Activated naive CD4-positive, alpha-beta T cell treated with anti-CD3 and anti-CD28 coated beads for 36 hours (primary cell): ENCODE results near the gene SLC2A8. TPM values are rescaled to one million over a fixed set of nuclear protein-coding genes. Genes with fewer than 3 reads are reported as not detected.
A peak's percentile ranks its signal among the peaks of the same experiment; 100 is the strongest.

ENCODE experiments used
- CTCF ChIA-PET: fragments of 350-600 bp; sonication (Branson Sonifier 250); formaldehyde crosslinking; loops from one replicate; lab custom pipeline; 2021; ENCODE audit warnings: antibody characterized with exemption; lab: Charles Lee
- DNase-seq: peaks from one replicate; pipeline ENCODE4 v3.0.0-alpha.2; 2020
- H3K27ac Mint-ChIP-seq: one replicate; pipeline ENCODE4 v1.8.0; 2021; ENCODE audit warnings: mild to moderate bottlenecking, mixed read lengths
- H3K27me3 Mint-ChIP-seq: one replicate; pipeline ENCODE4 v1.8.0; 2021; ENCODE audit warnings: low read depth, mixed read lengths
- H3K36me3 Mint-ChIP-seq: one replicate; pipeline ENCODE4 v1.8.0; 2021; ENCODE audit warnings: low read depth, mixed read lengths
- H3K4me1 Mint-ChIP-seq: one replicate; pipeline ENCODE4 v1.8.0; 2021; ENCODE audit warnings: low read depth, mixed read lengths
- H3K4me3 Mint-ChIP-seq: one replicate; pipeline ENCODE4 v1.8.0; 2021; ENCODE audit warnings: mild to moderate bottlenecking, moderate library complexity, mixed read lengths
- H3K9me3 Mint-ChIP-seq: one replicate; pipeline ENCODE4 v1.8.0; 2021; ENCODE audit warnings: mixed read lengths
- intact Hi-C: fragments of 100-400 bp; cut with micrococcal nuclease; formaldehyde crosslinking; loops from one replicate; pipeline ENCODE4 v1.15.1; 2023
- total RNA-seq, 2 experiments: library from RNA; stranded (reverse); gene quantifications; one replicate each; pipeline ENCODE4 v1.2.3, GENCODE V29; 2021

SLC2A8 gene
- total RNA-seq, 2 experiments from 2014 or later = 3.4 TPM

- intact Hi-C loops = loop anchor here (5.0 kb wide), 1 partner anchor 664 kb away; no protein-coding TSS in a partner anchor
- peaks cover 33% of the 10 kb centered on the region for H3K4me1 Mint-ChIP-seq
- H3K36me3 Mint-ChIP-seq = no peaks in the 10 kb centered on the region
- CTCF ChIA-PET = no interaction called here
- peaks cover 67% of the 10 kb centered on the region for H3K27me3 Mint-ChIP-seq
- H3K4me3 Mint-ChIP-seq = no peak overlapping the region
- no peak overlapping the region for H3K27ac Mint-ChIP-seq
- DNase-seq = no peak
- no peaks in the 10 kb centered on the region for H3K9me3 Mint-ChIP-seq
Observed at GRCh38 chr9:127386249-127386648, 10.7 kb upstream of the SLC2A8 start.

- intact Hi-C loops = loop anchor here (5.0 kb wide), 1 partner anchor 665 kb away; no protein-coding TSS in a partner anchor
- CTCF ChIA-PET = no interaction called here
- Mint-ChIP-seq H3K9me3 (no peaks in the 10 kb centered on the region), H3K4me3 (no peak overlapping the region), H3K27ac (no peak overlapping the region), H3K27me3 (peaks cover 67% of the 10 kb centered on the region), H3K36me3 (no peaks in the 10 kb centered on the region), H3K4me1 (peaks cover 33% of the 10 kb centered on the region)
- no peak for DNase-seq
Observed at GRCh38 chr9:127386981-127387380, 10.0 kb upstream of the SLC2A8 start.

- Mint-ChIP-seq H3K4me3 (peak overlapping the region; percentile 31), H3K27me3 (peaks cover 73% of the 10 kb centered on the region), H3K27ac (peak overlapping the region; percentile 84), H3K4me1 (peaks cover 33% of the 10 kb centered on the region), H3K9me3 (no peaks in the 10 kb centered on the region), H3K36me3 (no peaks in the 10 kb centered on the region)
- DNase-seq = peak; percentile 97
- CTCF ChIA-PET = interaction anchor here (0.9 to 1.1 kb wide), 4 partner anchors 9 to 173 kb away, joined by 3 to 6 read pairs (median 4); partner anchors contain the start of genes SLC2A8 and ZNF79
- intact Hi-C loops = loop anchor here (1.0 to 5.0 kb wide), 8 partner anchors 8 to 666 kb away; partner anchors contain the start of genes LRSAM1 and RPL12
Observed at GRCh38 chr9:127388037-127388855, 8.7 kb upstream of the SLC2A8 start.

GRCh38 chr9:127388856-127389238, 8.1 kb upstream of the SLC2A8 start:
- no peaks in the 10 kb centered on the region for H3K36me3 Mint-ChIP-seq
- DNase-seq = no peak
- intact Hi-C loops = loop anchor here (1.0 to 5.0 kb wide), 8 partner anchors 7 to 667 kb away; partner anchors contain the start of genes LRSAM1 and RPL12
- H3K27me3 Mint-ChIP-seq = peaks cover 74% of the 10 kb centered on the region
- H3K9me3 Mint-ChIP-seq = no peaks in the 10 kb centered on the region
- peak overlapping the region; percentile 84 for H3K27ac Mint-ChIP-seq
- peaks cover 33% of the 10 kb centered on the region for H3K4me1 Mint-ChIP-seq
- CTCF ChIA-PET = interaction anchor here (0.8 to 1.0 kb wide), 3 partner anchors 68 to 174 kb away, joined by 3 to 6 read pairs (median 3); no protein-coding TSS in a partner anchor
- no peak overlapping the region for H3K4me3 Mint-ChIP-seq

GRCh38 chr9:127389381-127390247, 7.4 kb upstream of the SLC2A8 start:
- H3K36me3 Mint-ChIP-seq = no peaks in the 10 kb centered on the region
- no peak overlapping the region for H3K27ac Mint-ChIP-seq
- intact Hi-C loops = loop anchor here (2.0 to 5.0 kb wide), 2 partner anchors 61 to 667 kb away; partner anchors contain the start of genes LRSAM1 and RPL12
- peak; percentile 38 for DNase-seq
- peaks cover 71% of the 10 kb centered on the region for H3K27me3 Mint-ChIP-seq
- no peaks in the 10 kb centered on the region for H3K9me3 Mint-ChIP-seq
- CTCF ChIA-PET = interaction anchor here (0.8 kb wide), 1 partner anchor 69 kb away, joined by 3 read pairs; no protein-coding TSS in a partner anchor
- H3K4me3 Mint-ChIP-seq = no peak overlapping the region
- H3K4me1 Mint-ChIP-seq = peaks cover 33% of the 10 kb centered on the region

GRCh38 chr9:127390248-127390545, 6.8 kb upstream of the SLC2A8 start:
- no peaks in the 10 kb centered on the region for H3K36me3 Mint-ChIP-seq
- intact Hi-C loops = no loop called here
- H3K4me3 Mint-ChIP-seq = no peak overlapping the region

GRCh38 chr9:127390563-127390962, 6.4 kb upstream of the SLC2A8 start:
- Mint-ChIP-seq H3K4me3 (no peak overlapping the region), H3K27me3 (peaks cover 69% of the 10 kb centered on the region), H3K36me3 (no peaks in the 10 kb centered on the region), H3K4me1 (peaks cover 33% of the 10 kb centered on the region), H3K9me3 (no peaks in the 10 kb centered on the region), H3K27ac (no peak overlapping the region)
- DNase-seq = peak; percentile 36
- intact Hi-C loops = no loop called here
- CTCF ChIA-PET = no interaction called here

More at GRCh38 chr9:127390248-127390545, 6.8 kb upstream of the SLC2A8 start:
- CTCF ChIA-PET = no interaction called here
- no peak overlapping the region for H3K27ac Mint-ChIP-seq
- peaks cover 69% of the 10 kb centered on the region for H3K27me3 Mint-ChIP-seq
- H3K9me3 Mint-ChIP-seq = no peaks in the 10 kb centered on the region
- DNase-seq = no peak
- peaks cover 33% of the 10 kb centered on the region for H3K4me1 Mint-ChIP-seq

GRCh38 chr9:127392166-127392565, 4.8 kb upstream of the SLC2A8 start:
- Mint-ChIP-seq H3K36me3 (no peaks in the 10 kb centered on the region), H3K4me3 (no peak overlapping the region), H3K4me1 (peaks cover 29% of the 10 kb centered on the region), H3K27me3 (peaks cover 66% of the 10 kb centered on the region), H3K27ac (no peak overlapping the region), H3K9me3 (no peaks in the 10 kb centered on the region)
- CTCF ChIA-PET = no interaction called here
- no peak for DNase-seq
- intact Hi-C loops = no loop called here

GRCh38 chr9:127392976-127393375, 4.0 kb upstream of the SLC2A8 start:
- intact Hi-C loops = no loop called here
- CTCF ChIA-PET = interaction anchor here (0.7 to 1.3 kb wide), 2 partner anchors 10 to 81 kb away, joined by 3 to 4 read pairs; no protein-coding TSS in a partner anchor
- H3K27me3 Mint-ChIP-seq = peaks cover 67% of the 10 kb centered on the region
- no peak overlapping the region for H3K4me3 Mint-ChIP-seq
- H3K9me3 Mint-ChIP-seq = no peaks in the 10 kb centered on the region
- H3K27ac Mint-ChIP-seq = no peak overlapping the region
- H3K36me3 Mint-ChIP-seq = no peaks in the 10 kb centered on the region
- H3K4me1 Mint-ChIP-seq = peaks cover 27% of the 10 kb centered on the region
- DNase-seq = no peak

GRCh38 chr9:127393645-127394044, 3.3 kb upstream of the SLC2A8 start:
- Mint-ChIP-seq H3K9me3 (no peaks in the 10 kb centered on the region), H3K4me1 (peaks cover 24% of the 10 kb centered on the region), H3K36me3 (no peaks in the 10 kb centered on the region), H3K27ac (no peak overlapping the region), H3K27me3 (peaks cover 73% of the 10 kb centered on the region), H3K4me3 (no peak overlapping the region)
- CTCF ChIA-PET = interaction anchor here (1.3 kb wide), 1 partner anchor 82 kb away, joined by 4 read pairs; no protein-coding TSS in a partner anchor
- intact Hi-C loops = no loop called here
- no peak for DNase-seq

GRCh38 chr9:127395497-127396252, 1.3 kb upstream of the SLC2A8 start:
- Mint-ChIP-seq H3K4me1 (peaks cover 9% of the 10 kb centered on the region), H3K27ac (no peak overlapping the region), H3K4me3 (peak overlapping the region; percentile 49), H3K27me3 (peaks cover 73% of the 10 kb centered on the region), H3K9me3 (no peaks in the 10 kb centered on the region), H3K36me3 (no peaks in the 10 kb centered on the region)
- CTCF ChIA-PET = no interaction called here
- intact Hi-C loops = loop anchor here (1.0 to 5.0 kb wide), 4 partner anchors 7 to 181 kb away; partner anchors contain the start of gene ZNF79
- DNase-seq = no peak
